ENCODE measurements around the gene TERT.
"Not testable (repeated sequence)": the region's sequence is repeated elsewhere in the genome, so short reads cannot be mapped to it uniquely, and the experiment has no call there.

TERT gene

DNA sequence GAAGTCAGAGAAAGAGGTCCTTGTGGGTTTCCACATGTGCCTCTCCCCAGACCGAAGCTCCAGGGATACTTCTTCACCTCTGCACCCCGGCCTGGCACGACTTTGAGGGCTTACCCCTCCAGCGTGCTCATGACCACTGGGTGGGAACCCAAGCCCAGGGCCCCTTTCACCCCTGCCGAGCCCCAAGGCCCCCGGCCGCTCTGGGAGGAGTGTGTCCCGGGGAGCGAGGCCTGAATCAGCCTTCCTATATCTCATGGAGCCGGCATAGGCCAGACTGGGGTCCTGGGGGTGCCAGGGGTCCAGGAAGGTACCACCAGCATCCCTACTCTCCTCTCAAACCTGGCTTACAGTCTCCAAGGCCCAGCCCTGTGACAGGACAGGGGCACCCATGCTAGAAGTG lies 17.1 kb downstream of the TERT start:
- no peak for DNase-seq

DNA sequence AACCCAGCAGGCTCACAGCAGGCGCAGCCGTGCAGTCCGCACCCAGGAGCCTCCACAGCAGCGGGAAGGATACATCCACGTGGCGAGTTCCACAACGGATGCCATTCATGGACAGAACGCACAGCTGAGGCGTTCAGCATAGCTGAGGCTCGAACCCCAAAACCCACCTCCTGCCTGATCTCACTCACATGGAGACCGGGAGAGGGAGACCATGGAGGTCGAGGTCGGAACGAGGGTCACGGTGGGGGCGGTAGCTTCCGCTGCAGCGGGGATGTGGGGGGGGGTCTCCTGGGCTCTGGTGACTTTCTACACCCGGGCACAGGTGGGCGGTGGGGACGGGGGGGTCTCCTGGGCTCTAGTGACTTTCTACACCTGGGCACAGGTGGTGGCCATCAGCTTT lies 17.5 kb downstream of the TERT start:
- DNase-seq, result no peak

DNA sequence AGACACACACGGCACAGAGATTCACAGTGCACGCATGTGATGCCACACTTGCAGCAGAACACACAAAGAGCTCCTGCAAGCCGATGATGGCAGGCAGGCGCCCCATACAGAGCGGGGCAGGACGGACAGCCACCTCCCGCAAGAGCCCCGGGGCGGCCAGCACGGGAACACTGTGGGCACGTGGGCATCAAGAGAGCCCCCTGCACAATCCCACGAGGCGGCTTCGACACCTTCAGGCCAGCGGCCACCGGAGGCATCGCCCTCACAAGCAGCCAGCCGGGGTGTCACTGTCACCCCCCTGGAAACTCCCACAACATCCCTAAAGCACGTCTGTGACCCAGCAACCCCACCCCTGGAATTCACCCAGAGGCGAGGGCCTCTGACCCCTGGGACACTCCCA lies 17.9 kb downstream of the TERT start:
- DNase-seq, result no peak

DNA sequence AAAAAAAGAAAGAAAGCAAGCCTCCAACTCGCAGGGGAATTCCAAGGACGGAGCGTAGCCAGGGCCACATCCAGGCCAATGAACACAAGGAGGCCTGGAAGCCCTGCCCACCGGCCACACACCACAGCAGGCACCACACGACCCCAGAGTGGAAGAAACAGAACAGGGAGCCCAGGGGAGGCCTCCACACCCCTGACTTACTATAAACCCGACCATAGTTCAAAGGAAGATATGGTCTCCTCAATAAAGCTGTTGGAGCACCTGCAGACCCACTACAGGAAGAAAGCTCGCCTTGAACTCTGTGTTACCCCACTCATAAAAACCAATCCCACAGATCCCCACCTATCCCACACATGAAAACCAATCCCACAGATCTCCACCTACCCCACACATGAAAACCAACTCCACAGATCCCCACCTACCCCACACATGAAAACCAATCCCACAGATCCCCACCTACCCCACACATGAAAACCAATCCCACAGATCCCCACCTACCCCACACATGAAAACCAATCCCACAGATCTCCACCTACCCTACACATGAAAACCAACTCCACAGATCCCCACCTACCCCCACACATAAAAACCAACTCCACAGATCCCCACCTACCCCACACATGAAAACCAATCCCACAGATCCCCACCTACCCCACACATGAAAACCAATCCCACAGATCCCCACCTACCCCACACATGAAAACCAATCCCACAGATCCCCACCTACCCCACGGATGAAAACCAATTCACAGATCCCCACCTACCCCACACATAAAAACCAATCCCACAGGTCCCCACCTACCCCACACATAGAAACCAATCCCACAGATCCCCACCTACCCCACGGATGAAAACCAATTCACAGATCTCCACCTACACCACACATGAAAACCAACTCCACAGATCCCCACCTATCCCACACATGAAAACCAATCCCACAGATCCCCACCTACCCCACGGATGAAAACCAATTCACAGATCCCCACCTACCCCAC lies 19.2 kb downstream of the TERT start:
- not testable (repeated sequence) for DNase-seq

GRCh38 chr5:1274471-1274870 lies 20.4 kb downstream of the TERT start:
- DNase-seq, result no peak

- DNase-seq, result no peak
These were observed 21.1 kb downstream of the TERT start for GRCh38 chr5:1273745-1274144.

DNA sequence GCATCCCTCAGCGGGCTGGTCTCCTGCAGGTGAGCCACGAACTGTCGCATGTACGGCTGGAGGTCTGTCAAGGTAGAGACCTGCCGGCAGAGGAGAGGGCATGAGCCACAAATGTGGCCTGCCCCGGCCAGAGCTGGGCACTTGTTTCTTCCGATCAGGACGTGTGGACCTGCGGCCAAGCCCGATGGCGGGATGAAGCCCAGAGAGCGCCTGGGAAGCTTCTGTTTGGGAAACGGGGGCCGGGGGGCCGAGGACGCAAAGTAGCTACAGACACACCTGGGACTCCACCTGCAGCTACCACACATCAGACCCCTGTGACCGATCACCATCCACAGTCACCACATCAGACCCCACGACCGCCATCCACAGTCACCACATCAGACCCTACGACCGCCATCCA lies 22.7 kb downstream of the TERT start:
- no peak for DNase-seq

GRCh38 chr5:1270933-1271914 lies 23.6 kb downstream of the TERT start:
- no peak for DNase-seq

DNA sequence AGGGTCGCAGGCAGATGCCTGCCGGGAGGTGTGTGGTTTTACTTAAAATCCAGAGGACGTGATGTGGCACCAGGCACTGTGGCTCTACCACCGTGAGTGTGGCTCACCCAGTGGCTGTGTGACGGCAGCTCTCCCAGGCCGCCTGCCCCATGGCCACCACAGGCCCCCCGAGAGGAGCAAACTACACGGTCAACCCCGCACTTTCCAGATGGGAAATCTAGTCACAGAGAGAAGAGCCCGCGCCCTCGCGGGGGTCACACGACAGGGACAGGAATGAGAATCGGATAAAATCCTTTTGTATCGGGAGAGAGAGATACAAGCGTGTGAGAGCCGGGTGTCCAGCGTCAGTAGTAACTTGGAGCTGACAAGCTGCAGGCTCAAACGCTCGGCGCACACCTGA lies 24.4 kb downstream of the TERT start:
- DNase-seq, result no peak

DNA sequence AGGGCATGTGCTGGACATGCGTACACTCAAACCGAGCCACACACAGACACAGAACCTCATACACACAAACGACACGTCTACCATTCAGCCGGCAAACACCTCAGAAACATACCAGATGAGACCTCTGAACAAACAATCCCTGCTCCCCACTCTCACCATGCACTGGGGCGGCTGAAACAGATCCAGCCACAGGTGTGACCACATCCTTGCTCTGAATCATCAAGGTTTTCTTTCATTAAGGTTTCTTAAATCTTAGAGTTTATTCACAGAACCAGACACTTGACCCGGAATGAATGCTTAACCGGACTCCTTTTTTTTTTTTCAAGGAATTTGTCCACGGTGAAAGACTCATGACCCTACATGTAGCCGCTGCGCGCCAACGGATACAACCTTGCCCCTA lies 26.2 kb downstream of the TERT start:
- DNase-seq, result peak; percentile 24

GRCh38 chr5:1268056-1268455 lies 26.8 kb downstream of the TERT start:
- DNase-seq, result no peak

DNA sequence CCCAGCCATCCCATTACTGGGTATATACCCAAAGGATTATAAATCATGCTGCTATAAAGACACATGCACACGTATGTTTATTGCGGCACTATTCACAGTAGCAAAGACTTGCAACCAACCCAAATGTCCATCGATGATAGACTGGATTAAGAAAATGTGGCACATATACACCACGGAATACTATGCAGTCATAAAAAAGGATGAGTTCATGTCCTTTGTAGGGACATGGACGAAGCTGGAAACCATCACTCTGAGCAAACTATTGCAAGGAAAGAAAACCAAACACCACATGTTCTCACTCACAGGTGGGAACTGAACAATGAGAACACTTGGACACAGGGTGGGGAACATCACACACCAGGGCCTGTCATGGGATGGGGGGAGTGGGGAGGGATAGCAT lies 27.4 kb downstream of the TERT start:
- not testable (repeated sequence) for DNase-seq

DNA sequence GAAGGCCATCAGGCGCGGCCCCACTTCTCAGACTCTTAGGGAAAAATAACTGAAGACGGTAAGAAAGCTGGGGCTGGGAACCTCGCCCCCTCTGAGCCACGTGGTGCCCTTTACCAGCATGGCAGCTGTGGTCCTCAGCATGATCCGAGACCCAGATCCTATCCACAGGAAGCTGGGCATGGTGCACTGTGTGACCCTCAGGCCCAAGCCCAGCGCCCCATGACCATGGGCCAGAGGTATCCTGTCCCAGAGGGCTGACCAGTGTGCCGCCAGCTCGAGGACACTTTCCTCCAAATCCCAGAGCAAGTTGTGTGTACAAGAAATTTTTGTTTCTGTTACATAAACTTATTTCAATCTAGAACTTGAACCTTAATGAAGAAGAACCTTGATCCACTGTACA lies 28.1 kb downstream of the TERT start:
- DNase-seq, result no peak

DNA sequence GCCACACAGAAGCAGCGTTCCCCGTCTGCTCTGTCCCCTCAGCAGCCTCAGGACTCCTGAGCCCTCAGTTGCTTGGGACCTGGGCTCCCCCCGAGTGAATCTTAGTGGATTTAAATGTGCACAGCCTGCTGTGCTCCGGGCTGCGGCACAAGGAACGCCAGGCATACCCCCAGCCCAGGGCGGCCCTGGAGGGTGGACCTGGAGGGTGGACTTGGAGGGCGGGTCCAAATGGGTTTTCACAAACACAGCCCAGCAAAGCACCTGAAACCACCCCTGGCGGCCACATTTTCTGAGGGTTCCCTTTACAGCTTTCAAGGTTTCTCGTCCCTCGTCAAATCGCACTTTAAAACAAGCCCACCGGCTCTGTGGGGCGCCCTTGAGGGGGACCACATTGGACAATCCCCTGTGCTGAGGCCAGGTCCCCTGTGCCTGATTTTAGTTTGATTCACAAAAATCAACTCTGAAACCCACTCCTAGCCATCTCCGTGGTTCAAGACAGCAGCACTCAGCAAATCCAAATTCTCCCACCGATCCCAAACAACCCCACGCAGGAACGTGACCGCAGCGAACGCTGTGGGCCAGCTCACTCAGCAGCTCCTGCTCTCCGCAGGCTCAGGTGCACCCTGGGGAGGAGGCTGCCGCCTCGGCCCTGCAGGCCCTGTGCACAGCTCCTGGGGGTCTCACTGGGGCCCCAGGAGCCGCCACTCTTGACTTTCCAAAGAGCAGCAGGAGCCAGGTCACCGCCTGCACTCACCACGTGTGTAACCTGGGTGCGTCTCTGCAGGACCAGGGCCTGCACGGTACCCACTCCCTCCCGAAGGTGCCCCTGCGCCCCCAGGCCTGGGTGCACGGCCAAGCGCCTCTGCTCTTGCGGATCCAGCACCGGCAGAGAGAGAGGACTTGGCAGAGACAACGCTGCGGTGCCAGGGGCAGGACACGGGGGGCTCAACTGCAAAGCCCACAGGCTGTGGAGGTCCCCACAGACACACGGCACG lies 29.1 kb downstream of the TERT start:
- no peak for DNase-seq

DNA sequence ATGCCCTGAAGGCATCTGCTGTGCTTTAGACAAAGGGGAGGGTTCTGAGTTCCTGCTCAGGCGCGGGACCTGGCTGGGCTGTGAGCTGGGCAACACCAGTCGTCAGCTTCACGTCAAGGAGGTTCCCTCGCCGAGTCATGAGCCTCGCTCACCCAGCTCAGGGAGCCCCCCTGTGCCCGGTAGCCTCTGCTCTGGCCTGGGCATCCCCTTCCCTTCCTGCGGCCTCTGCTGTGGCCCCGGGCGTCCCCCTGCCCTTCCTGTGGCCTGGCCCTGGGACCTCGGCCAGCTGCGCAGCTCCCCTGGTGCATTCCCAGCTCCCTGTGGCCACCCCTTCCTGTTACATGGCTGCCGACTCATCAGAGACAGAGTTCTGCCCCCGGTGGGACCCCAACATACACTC lies 29.8 kb downstream of the TERT start:
- DNase-seq, result no peak

GRCh38 chr5:1264211-1264610 lies 30.7 kb downstream of the TERT start:
- DNase-seq, result no peak

DNA sequence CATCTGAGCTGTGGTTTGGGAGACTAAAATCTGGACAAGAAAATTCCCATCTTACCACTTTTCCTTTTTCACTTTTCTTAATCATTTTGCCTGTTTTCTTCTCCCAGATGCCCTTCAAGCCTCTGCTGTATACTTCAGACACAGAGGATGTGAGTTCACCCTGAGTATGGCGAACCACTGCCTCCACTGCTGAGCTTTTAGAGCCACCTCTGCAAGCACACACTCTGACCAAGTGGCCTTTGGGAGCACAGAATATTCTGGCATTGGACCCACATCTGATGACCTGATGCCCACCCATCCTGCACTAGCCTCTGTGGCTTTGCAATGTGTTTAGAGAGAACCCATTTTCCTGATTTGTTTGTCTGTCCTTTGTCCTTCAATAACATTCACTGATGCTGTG lies 32.5 kb downstream of the TERT start:
- DNase-seq, result no peak

GRCh38 chr5:1261643-1262042 lies 33.2 kb downstream of the TERT start:
- no peak for DNase-seq

GRCh38 chr5:1259806-1260480 lies 34.9 kb downstream of the TERT start:
- DNase-seq, result no peak

- no peak for DNase-seq
These were observed 37.0 kb downstream of the TERT start for GRCh38 chr5:1257841-1258240.

DNA sequence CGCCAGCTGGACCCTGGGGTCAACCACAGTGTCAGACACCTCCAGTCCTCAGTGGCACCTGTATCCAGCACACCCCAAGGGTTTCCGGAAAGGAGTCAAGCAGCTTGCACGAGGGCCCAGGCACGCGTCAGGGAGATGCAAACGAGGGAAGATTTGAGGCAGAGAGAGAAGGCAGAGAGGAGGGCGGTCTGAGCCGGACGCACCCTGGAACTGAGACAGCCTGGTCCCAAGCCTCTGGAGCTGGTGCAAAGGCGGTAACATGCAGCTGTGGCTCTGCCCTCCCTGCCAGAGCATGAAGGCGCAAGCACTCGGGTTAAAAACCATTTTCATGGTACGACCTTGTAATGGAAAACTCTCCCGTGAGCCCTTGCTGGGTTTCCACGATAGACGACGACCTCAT lies 37.5 kb downstream of the TERT start:
- DNase-seq, result no peak

DNA sequence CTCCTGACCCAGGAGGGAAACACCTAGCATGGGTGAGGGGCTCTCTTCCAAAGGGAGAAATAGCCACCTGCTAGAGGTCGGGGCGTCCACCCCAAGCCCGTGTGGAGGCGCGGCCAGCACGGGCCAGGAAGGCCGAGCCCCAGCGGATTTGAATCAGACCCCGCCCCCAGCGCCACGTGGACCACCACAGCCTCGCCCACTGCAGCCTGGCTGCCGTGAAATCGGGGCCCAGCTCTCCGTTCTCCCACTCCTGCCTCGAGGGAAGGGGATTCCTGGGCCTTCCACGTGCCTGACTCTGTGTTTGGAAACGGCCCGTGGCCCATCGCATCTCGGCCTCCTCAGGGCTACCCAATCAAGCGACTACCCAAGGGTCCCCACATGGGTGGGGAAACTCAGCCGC lies 38.1 kb downstream of the TERT start:
- no peak for DNase-seq
